ENCODE data around the gene MRPL24.
A peak's percentile ranks its signal among the peaks of the same experiment; 100 is the strongest.

MRPL24 gene

DNA sequence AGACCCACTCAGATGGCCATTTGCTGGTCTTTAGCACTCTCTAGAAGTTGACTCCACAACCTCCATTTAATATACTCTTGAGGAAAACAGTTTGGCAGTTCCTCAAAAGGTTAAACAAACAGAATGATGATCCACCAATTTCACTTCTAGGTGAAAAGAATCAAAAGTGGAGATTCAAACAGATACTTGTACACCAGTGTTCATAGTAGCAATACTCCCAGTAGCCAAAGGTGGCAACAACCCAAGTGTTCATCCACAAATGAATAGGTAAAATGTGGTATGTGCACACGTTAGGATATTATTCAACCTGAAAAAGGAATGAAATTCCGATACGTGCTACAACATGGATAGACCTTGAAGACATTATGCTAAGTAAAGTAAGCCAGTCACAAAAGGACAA, 32.7 kb upstream of the MRPL24 start:
- TF ChIP-seq CTCF (IDR thresholded peaks at IDR 0.05), result no peak
- Histone ChIP-seq H3K9ac (no peak overlapping the region), H3K4me2 (ENCODE audit: low read length) (no peak overlapping the region), H3K27me3 (ENCODE audit: control insufficient read depth, insufficient read depth, low read length) (no peaks in the 10 kb centered on the region), H3K4me3 (ENCODE audit: low read depth, low read length) (no peak overlapping the region), H3K36me3 (ENCODE audit: control insufficient read depth, insufficient read depth, low read length) (no peaks in the 10 kb centered on the region), H3K4me1 (peaks cover 10% of the 10 kb centered on the region), H3K79me2 (peaks cover 35% of the 10 kb centered on the region), H2AFZ (no peak overlapping the region), H3K27ac (no peak overlapping the region), H3K9me3 (ENCODE audit: control insufficient read depth, low read length) (no peaks in the 10 kb centered on the region)

GRCh38 chr1:156772728-156773497, 32.0 kb upstream of the MRPL24 start:
- H3K4me2 ChIP-seq (ENCODE audit: low read length), result no peak overlapping the region
- no peak overlapping the region for H3K4me3 ChIP-seq (ENCODE audit: low read depth, low read length)
- no peaks in the 10 kb centered on the region for H3K9me3 ChIP-seq (ENCODE audit: control insufficient read depth, low read length)
- TF ChIP-seq CTCF (IDR thresholded peaks at IDR 0.05), result no peak
- H3K27me3 ChIP-seq (ENCODE audit: control insufficient read depth, insufficient read depth, low read length), result no peaks in the 10 kb centered on the region
- H3K36me3 ChIP-seq (ENCODE audit: control insufficient read depth, insufficient read depth, low read length), result no peaks in the 10 kb centered on the region
- H3K9ac ChIP-seq, result no peak overlapping the region
- no peak overlapping the region for H2AFZ ChIP-seq
- no peak overlapping the region for H3K27ac ChIP-seq
- H3K79me2 ChIP-seq, result peaks cover 40% of the 10 kb centered on the region
- H3K4me1 ChIP-seq, result peaks cover 10% of the 10 kb centered on the region

GRCh38 chr1:156772222-156772621, 31.3 kb upstream of the MRPL24 start:
- Histone ChIP-seq H3K27ac (no peak overlapping the region), H2AFZ (no peak overlapping the region), H3K4me3 (ENCODE audit: low read depth, low read length) (no peak overlapping the region), H3K36me3 (ENCODE audit: control insufficient read depth, insufficient read depth, low read length) (no peaks in the 10 kb centered on the region), H3K9ac (no peak overlapping the region), H3K9me3 (ENCODE audit: control insufficient read depth, low read length) (no peaks in the 10 kb centered on the region), H3K4me2 (ENCODE audit: low read length) (no peak overlapping the region), H3K79me2 (peaks cover 39% of the 10 kb centered on the region), H3K27me3 (ENCODE audit: control insufficient read depth, insufficient read depth, low read length) (no peaks in the 10 kb centered on the region), H3K4me1 (peaks cover 6% of the 10 kb centered on the region)
- TF ChIP-seq CTCF (IDR thresholded peaks at IDR 0.05), result no peak

GRCh38 chr1:156768610-156769295, 27.9 kb upstream of the MRPL24 start:
- Histone ChIP-seq H3K27ac (peak overlapping the region; percentile 91), H3K4me2 (ENCODE audit: low read length) (peak overlapping the region; percentile 77)
- no peak for TF ChIP-seq CTCF (IDR thresholded peaks at IDR 0.05)

More at GRCh38 chr1:156768610-156769295, 27.9 kb upstream of the MRPL24 start:
- peak overlapping the region; percentile 96 for H3K4me3 ChIP-seq (ENCODE audit: low read depth, low read length)
- H3K27me3 ChIP-seq (ENCODE audit: control insufficient read depth, insufficient read depth, low read length), result no peaks in the 10 kb centered on the region
- H3K9ac ChIP-seq, result no peak overlapping the region
- H3K4me1 ChIP-seq, result peaks cover 6% of the 10 kb centered on the region
- peaks cover 27% of the 10 kb centered on the region for H3K79me2 ChIP-seq
- H3K36me3 ChIP-seq (ENCODE audit: control insufficient read depth, insufficient read depth, low read length), result no peaks in the 10 kb centered on the region
- no peak overlapping the region for H2AFZ ChIP-seq
- no peaks in the 10 kb centered on the region for H3K9me3 ChIP-seq (ENCODE audit: control insufficient read depth, low read length)

Data from parathyroid adenoma (tissue), 2 donors.